Muscle of leg (tissue), 16 donors: ENCODE measurements around the gene SNCA. TPM values are rescaled to one million over a fixed set of nuclear protein-coding genes. Genes with fewer than 3 reads are reported as not detected.
A peak's percentile ranks its signal among the peaks of the same experiment; 100 is the strongest.

Experiments used
- DNase-seq: peaks from one replicate; pipeline ENCODE4 v3.0.0; 2013
- H3K27ac ChIP-seq: one replicate; pipeline ENCODE4 v1.5.1; 2013; ENCODE audit warnings: mild to moderate bottlenecking, low read length, control low read depth
- H3K27me3 ChIP-seq: one replicate; pipeline ENCODE4 v1.6.1; 2013; ENCODE audit warnings: low read length; ENCODE audit not compliant: control insufficient read depth, insufficient read depth
- H3K36me3 ChIP-seq: one replicate; pipeline ENCODE4 v1.6.1; 2013; ENCODE audit warnings: low read length; ENCODE audit not compliant: control insufficient read depth, insufficient read depth
- H3K4me1 ChIP-seq: one replicate; pipeline ENCODE4 v1.6.1; 2013; ENCODE audit warnings: low read length; ENCODE audit not compliant: control insufficient read depth, insufficient read depth
- H3K4me3 ChIP-seq: one replicate; pipeline ENCODE4 v1.5.1; 2013; ENCODE audit warnings: low read length, control low read depth
- H3K9me3 ChIP-seq: replicated peaks from 2 replicates; pipeline ENCODE4 v1.6.1; 2013; ENCODE audit warnings: low read depth, low read length; ENCODE audit not compliant: control insufficient read depth
- WGBS: methylation state at CpG from one replicate; pipeline ENCODE4 v1.1.5; 2013; ENCODE audit warnings: missing lambda C conversion rate; ENCODE audit not compliant: insufficient coverage; 5-methylcytosine and 5-hydroxymethylcytosine counted together
- long read RNA-seq, 11 donors: transcript quantifications; one replicate each; lab custom pipeline, GENCODE V29; 2026
- polyA plus RNA-seq, 8 donors: library from polyadenylated mRNA; unstranded; fragments of 120-200 nt; gene quantifications; one replicate each; pipeline versions ENCODE4 v1.2.1 to v1.2.3, GENCODE V29; 2013; ENCODE audit warnings: inconsistent platforms in 1 of 8, low replicate concordance in 1 of 8; ENCODE audit not compliant: insufficient read length in 8 of 8, insufficient read depth in 1 of 8
- total RNA-seq: library from RNA; stranded (reverse); fragments of 120-200 nt; gene quantifications from one replicate; pipeline ENCODE4 v1.2.4, GENCODE V29; 2013

Gene SNCA
- total RNA-seq = 16.5 TPM
- polyA plus RNA-seq = 10 to 100 TPM; 14.2 to 48.7 (median 39.7) TPM
- long read RNA-seq, donor 1, transcript SNCA-205 (6 exons, 1,290 nt) = major isoform, 5 of 6 reads
- long read RNA-seq, donor 1, partial matches to known transcripts = 0 of 6 reads
- long read RNA-seq, donor 1, other reads (novel, unspliced or antisense) = 0 of 6 reads
- long read RNA-seq, donor 2, transcript SNCA-205 (6 exons, 1,290 nt) = major isoform, 5 of 5 reads
- long read RNA-seq, donor 2, partial matches to known transcripts = 0 of 5 reads
- long read RNA-seq, donor 2, other reads (novel, unspliced or antisense) = 0 of 5 reads
- long read RNA-seq, donor 3, partial matches to known transcripts = 0 of 3 reads
- long read RNA-seq, donor 3, other reads (novel, unspliced or antisense) = 0 of 3 reads
- long read RNA-seq, donor 4, partial matches to known transcripts = 0 of 2 reads
- long read RNA-seq, donor 4, other reads (novel, unspliced or antisense) = 0 of 2 reads
- long read RNA-seq, donor 5, transcript SNCA-205 (6 exons, 1,290 nt) = major isoform, 11 of 13 reads
- long read RNA-seq, donor 5, partial matches to known transcripts = 0 of 13 reads
- long read RNA-seq, donor 5, other reads (novel, unspliced or antisense) = 0 of 13 reads
- long read RNA-seq, donor 6, transcript SNCA-205 (6 exons, 1,290 nt) = major isoform, 27 of 28 reads
- long read RNA-seq, donor 6, partial matches to known transcripts = 0 of 28 reads
- long read RNA-seq, donor 6, other reads (novel, unspliced or antisense) = 0 of 28 reads
- long read RNA-seq, donor 7, transcript SNCA-205 (6 exons, 1,290 nt) = major isoform, 13 of 14 reads
- long read RNA-seq, donor 7, partial matches to known transcripts = 0 of 14 reads
- long read RNA-seq, donor 7, other reads (novel, unspliced or antisense) = 0 of 14 reads
- long read RNA-seq, donor 8, partial matches to known transcripts = 0 of 2 reads
- long read RNA-seq, donor 8, other reads (novel, unspliced or antisense) = 0 of 2 reads
- long read RNA-seq, donor 9, transcript SNCA-205 (6 exons, 1,290 nt) = major isoform, 6 of 7 reads
- long read RNA-seq, donor 9, partial matches to known transcripts = 0 of 7 reads
- long read RNA-seq, donor 9, other reads (novel, unspliced or antisense) = 0 of 7 reads
- long read RNA-seq, donor 10, transcript SNCA-205 (6 exons, 1,290 nt) = major isoform, 18 of 18 reads
- long read RNA-seq, donor 10, partial matches to known transcripts = 0 of 18 reads
- long read RNA-seq, donor 10, other reads (novel, unspliced or antisense) = 0 of 18 reads
- long read RNA-seq, donor 11, transcript SNCA-205 (6 exons, 1,290 nt) = major isoform, 7 of 9 reads
- long read RNA-seq, donor 11, partial matches to known transcripts = 0 of 9 reads
- long read RNA-seq, donor 11, other reads (novel, unspliced or antisense) = 0 of 9 reads

GRCh38 chr4:89836897-89837384 is at the start of gene SNCA:
SNCA (minus strand) TSS chr4:89837161; CDS start chr4:89835667, 1,494 bp downstream.
- peak within 1 kb of the TSS; percentile 57 for H3K4me3 ChIP-seq
- no peaks in the 10 kb centered on the region for H3K36me3 ChIP-seq
- under 1% methylated on average over 41 of the region's 48 CpGs for WGBS
- H3K27me3 ChIP-seq = peaks cover 21% of the 10 kb centered on the region
- H3K4me1 ChIP-seq = peaks cover 16% of the 10 kb centered on the region
- DNase-seq = peak; percentile 86
- no peaks in the 10 kb centered on the region for H3K9me3 ChIP-seq
- no peak within 1 kb of the TSS for H3K27ac ChIP-seq

DNA sequence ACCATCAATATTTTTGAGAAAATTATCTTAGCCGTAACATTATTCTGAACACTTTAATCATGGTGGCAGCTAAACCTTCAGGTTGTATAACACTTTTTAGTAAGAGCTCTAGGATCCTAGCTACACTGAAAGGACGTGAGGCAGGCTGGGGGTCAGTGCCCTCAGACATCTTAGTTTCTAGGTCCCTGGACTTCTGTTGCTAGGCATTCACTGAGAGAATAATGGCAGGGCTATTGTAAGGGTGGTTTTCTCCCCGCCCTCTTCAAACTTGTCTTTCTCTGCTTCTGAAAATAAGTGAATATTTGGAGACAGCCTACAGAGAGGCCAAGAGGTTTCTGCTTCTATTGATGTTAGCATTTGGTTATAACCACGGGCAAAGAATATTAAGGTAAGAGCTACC is 42.3 kb upstream of the SNCA start:
- Histone ChIP-seq H3K4me3 (no peak overlapping the region), H3K27ac (no peak overlapping the region), H3K9me3 (no peaks in the 10 kb centered on the region), H3K4me1 (no peaks in the 10 kb centered on the region), H3K36me3 (no peaks in the 10 kb centered on the region), H3K27me3 (no peaks in the 10 kb centered on the region)
- whole genome bisulfite sequencing = 60% methylated on average over 1 of the region's 4 CpGs
- DNase-seq = no peak

DNA sequence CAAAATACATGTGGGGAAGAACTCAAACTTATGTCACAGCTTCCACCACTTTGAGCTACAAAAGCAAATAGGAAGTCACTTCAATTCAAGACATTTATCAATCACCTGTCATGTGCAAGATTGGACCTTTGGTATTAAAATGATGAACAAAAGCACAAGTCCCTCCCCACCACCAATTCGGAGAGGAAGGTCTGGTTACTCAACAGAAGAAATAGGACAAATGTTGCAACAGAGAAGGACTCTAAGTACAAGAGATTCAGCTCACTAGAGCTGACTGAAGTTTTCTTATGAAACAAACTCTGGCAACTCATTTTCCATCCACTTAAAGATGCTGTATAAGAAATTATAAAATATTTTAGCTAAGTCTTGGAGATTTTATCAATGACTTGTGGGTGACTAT is 41.6 kb upstream of the SNCA start:
- H3K9me3 ChIP-seq = no peaks in the 10 kb centered on the region
- H3K27ac ChIP-seq = no peak overlapping the region
- H3K4me1 ChIP-seq = no peaks in the 10 kb centered on the region
- no CpG with 5 or more reads among the region's 1 CpG for WGBS
- no peaks in the 10 kb centered on the region for H3K36me3 ChIP-seq
- H3K4me3 ChIP-seq = no peak overlapping the region
- DNase-seq = no peak
- H3K27me3 ChIP-seq = no peaks in the 10 kb centered on the region

DNA sequence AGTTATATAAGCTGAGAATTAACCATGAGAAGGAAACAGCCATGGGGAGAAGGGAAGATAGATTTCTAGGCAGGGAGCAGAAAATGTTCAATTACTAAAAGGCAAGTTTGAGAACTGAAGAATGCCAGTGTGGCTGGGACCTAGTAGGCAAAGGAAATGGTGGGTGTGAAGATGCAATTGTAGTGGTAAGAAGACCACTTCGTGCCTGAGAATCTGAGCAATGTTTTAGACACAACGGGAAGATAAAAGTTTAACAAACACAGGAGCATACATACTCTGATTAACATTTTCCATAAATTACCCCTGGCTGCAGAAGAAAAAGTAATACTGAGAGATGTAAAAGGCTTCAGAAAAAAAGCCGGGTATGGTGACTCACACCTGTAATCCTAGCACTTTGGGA is 39.6 kb upstream of the SNCA start:
- WGBS = no CpG with 5 or more reads among the region's 3 CpGs
- Histone ChIP-seq H3K9me3 (no peaks in the 10 kb centered on the region), H3K4me3 (no peak overlapping the region), H3K27ac (no peak overlapping the region), H3K4me1 (no peaks in the 10 kb centered on the region), H3K36me3 (no peaks in the 10 kb centered on the region), H3K27me3 (no peaks in the 10 kb centered on the region)
- no peak for DNase-seq

- no peaks in the 10 kb centered on the region for H3K27me3 ChIP-seq
- WGBS = 89% methylated on average over 1 of the region's 1 CpG
- no peaks in the 10 kb centered on the region for H3K36me3 ChIP-seq
- no peaks in the 10 kb centered on the region for H3K4me1 ChIP-seq
- no peak for DNase-seq
- H3K9me3 ChIP-seq = no peaks in the 10 kb centered on the region
- H3K27ac ChIP-seq = no peak overlapping the region
- no peak overlapping the region for H3K4me3 ChIP-seq
Measured at GRCh38 chr4:89871211-89871610, 34.2 kb upstream of the SNCA start.

- Histone ChIP-seq H3K27ac (no peak overlapping the region), H3K36me3 (no peaks in the 10 kb centered on the region), H3K4me1 (no peaks in the 10 kb centered on the region), H3K9me3 (no peaks in the 10 kb centered on the region), H3K4me3 (no peak overlapping the region), H3K27me3 (no peaks in the 10 kb centered on the region)
- no peak for DNase-seq
- WGBS = no CpG with 5 or more reads among the region's 2 CpGs
Measured at GRCh38 chr4:89868999-89869589, 32.1 kb upstream of the SNCA start.

- no peak overlapping the region for H3K4me3 ChIP-seq
- no peaks in the 10 kb centered on the region for H3K27me3 ChIP-seq
- no peak for DNase-seq
- no peaks in the 10 kb centered on the region for H3K9me3 ChIP-seq
- no peaks in the 10 kb centered on the region for H3K4me1 ChIP-seq
- no peak overlapping the region for H3K27ac ChIP-seq
- H3K36me3 ChIP-seq = no peaks in the 10 kb centered on the region
Measured at GRCh38 chr4:89868276-89868675, 31.3 kb upstream of the SNCA start.

- DNase-seq = no peak
- Histone ChIP-seq H3K36me3 (no peaks in the 10 kb centered on the region), H3K9me3 (no peaks in the 10 kb centered on the region), H3K4me3 (no peak overlapping the region), H3K4me1 (no peaks in the 10 kb centered on the region), H3K27ac (no peak overlapping the region), H3K27me3 (no peaks in the 10 kb centered on the region)
- WGBS = 62% methylated on average over 4 of the region's 5 CpGs
Measured at GRCh38 chr4:89863533-89863932, 26.6 kb upstream of the SNCA start.

DNA sequence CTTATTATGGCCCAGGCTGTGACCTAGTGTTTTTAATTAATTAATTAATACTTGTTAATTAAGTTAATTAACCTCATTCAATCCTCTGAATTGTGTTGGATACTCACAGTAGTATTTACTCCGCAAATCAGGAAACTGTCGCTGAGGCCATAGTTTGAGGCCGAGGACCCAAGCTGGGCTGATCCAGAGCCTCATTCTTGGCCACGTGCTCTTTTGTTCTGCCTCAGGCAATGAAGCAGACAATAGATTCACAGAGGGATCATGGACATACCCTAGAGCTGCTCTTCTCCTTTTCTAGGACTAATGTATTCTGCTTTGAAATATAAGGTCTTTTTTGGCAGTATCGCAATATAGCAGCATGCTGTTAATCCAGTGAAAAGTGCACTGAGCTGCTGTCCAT is 24.0 kb upstream of the SNCA start:
- Histone ChIP-seq H3K36me3 (no peaks in the 10 kb centered on the region), H3K27ac (no peak overlapping the region), H3K4me3 (no peak overlapping the region), H3K9me3 (no peaks in the 10 kb centered on the region), H3K27me3 (no peaks in the 10 kb centered on the region), H3K4me1 (no peaks in the 10 kb centered on the region)
- 20% methylated on average over 1 of the region's 5 CpGs for WGBS
- DNase-seq = no peak
